Hepatic stellate cell (primary cell): ENCODE measurements around the gene SERPINA9.
A peak's percentile ranks its signal among the peaks of the same experiment; 100 is the strongest.
"Not testable (repeated sequence)": the region's sequence is repeated elsewhere in the genome, so short reads cannot be mapped to it uniquely, and the experiment has no call there.

Experiments used
- DNase-seq: peaks from one replicate; pipeline ENCODE4 v3.0.0; 2011; ENCODE audit warnings: low spot score

SERPINA9 gene

GRCh38 chr14:94485944-94486841 lies 10.2 kb upstream of the SERPINA9 start:
- DNase-seq = peak; percentile 88

GRCh38 chr14:94484481-94484880 lies 8.5 kb upstream of the SERPINA9 start:
- no peak for DNase-seq

GRCh38 chr14:94483729-94484275 lies 7.8 kb upstream of the SERPINA9 start:
- peak; percentile 35 for DNase-seq

- DNase-seq = no peak
Observed at GRCh38 chr14:94483071-94483451, 7.1 kb upstream of the SERPINA9 start.

- DNase-seq = not testable (repeated sequence)
Observed at GRCh38 chr14:94482132-94483070, 6.4 kb upstream of the SERPINA9 start.

GRCh38 chr14:94481468-94482131 lies 5.6 kb upstream of the SERPINA9 start:
- DNase-seq = peak; percentile 53

GRCh38 chr14:94480809-94481208 lies 4.8 kb upstream of the SERPINA9 start:
- no peak for DNase-seq

- no peak for DNase-seq
Observed at GRCh38 chr14:94478420-94478819, 2.4 kb upstream of the SERPINA9 start.

- no peak for DNase-seq
Observed at GRCh38 chr14:94474581-94475031, 1.4 kb downstream of the SERPINA9 start.

- DNase-seq = no peak
Observed at GRCh38 chr14:94473666-94474410, 2.2 kb downstream of the SERPINA9 start.

- DNase-seq = no peak
Observed at GRCh38 chr14:94472842-94473241, 3.2 kb downstream of the SERPINA9 start.

- DNase-seq = no peak
Observed at GRCh38 chr14:94471045-94471444, 5.0 kb downstream of the SERPINA9 start.

- DNase-seq = no peak
Observed at GRCh38 chr14:94470311-94470710, 5.7 kb downstream of the SERPINA9 start.

- no peak for DNase-seq
Observed at GRCh38 chr14:94469261-94469660, 6.7 kb downstream of the SERPINA9 start.

GRCh38 chr14:94467728-94468520 lies 8.1 kb downstream of the SERPINA9 start:
- DNase-seq = no peak

- no peak for DNase-seq
Observed at GRCh38 chr14:94466706-94467370, 9.2 kb downstream of the SERPINA9 start.

GRCh38 chr14:94465042-94465441 lies 11.0 kb downstream of the SERPINA9 start:
- no peak for DNase-seq

GRCh38 chr14:94464290-94464689 lies 11.7 kb downstream of the SERPINA9 start:
- no peak for DNase-seq

- DNase-seq = no peak
Observed at GRCh38 chr14:94462763-94463572, 13.0 kb downstream of the SERPINA9 start.
